GM10266 (cell line): ENCODE measurements around the gene ACTR2.
"Not testable (repeated sequence)": the region's sequence is repeated elsewhere in the genome, so short reads cannot be mapped to it uniquely, and the experiment has no call there.

Experiments used
- DNase-seq: peaks from one replicate; pipeline ENCODE4 v3.0.0; 2012; ENCODE audit errors: extremely low spot score
- CTCF ChIP-seq: IDR thresholded peaks from 2 replicates; pipeline ENCODE4 v1.5.1; 2012; ENCODE audit warnings: mild to moderate bottlenecking, low read depth; ENCODE audit not compliant: control insufficient read depth, insufficient read depth; ENCODE audit errors: missing control alignments

ACTR2 gene

GRCh38 chr2:65313126-65313953 is 85.7 kb downstream of the ACTR2 start:
- no peak for DNase-seq
- no peak for TF ChIP-seq CTCF

- TF ChIP-seq CTCF: no peak
- DNase-seq: no peak
Measured at GRCh38 chr2:65313954-65314256, 86.3 kb downstream of the ACTR2 start.

- DNase-seq: no peak
- no peak for TF ChIP-seq CTCF
Measured at GRCh38 chr2:65314801-65315441, 87.3 kb downstream of the ACTR2 start.

GRCh38 chr2:65316072-65316471 is 88.4 kb downstream of the ACTR2 start:
- DNase-seq: no peak

GRCh38 chr2:65317351-65317750 is 89.7 kb downstream of the ACTR2 start:
- DNase-seq: not testable (repeated sequence)

More at GRCh38 chr2:65316072-65316471, 88.4 kb downstream of the ACTR2 start:
- TF ChIP-seq CTCF: no peak

GRCh38 chr2:65317841-65318240 is 90.2 kb downstream of the ACTR2 start:
- TF ChIP-seq CTCF: no peak

GRCh38 chr2:65319072-65319673 is 91.5 kb downstream of the ACTR2 start:
- DNase-seq: no peak
- no peak for TF ChIP-seq CTCF

More at GRCh38 chr2:65317841-65318240, 90.2 kb downstream of the ACTR2 start:
- DNase-seq: no peak
